ENCODE results near the gene BDNF. TPM values are rescaled to one million over a fixed set of nuclear protein-coding genes. Genes with fewer than 3 reads are reported as not detected.

BDNF gene
- total and polyA plus RNA-seq, 4 donors, result 0.03 to 0.28 (median 0.07) TPM

DNA sequence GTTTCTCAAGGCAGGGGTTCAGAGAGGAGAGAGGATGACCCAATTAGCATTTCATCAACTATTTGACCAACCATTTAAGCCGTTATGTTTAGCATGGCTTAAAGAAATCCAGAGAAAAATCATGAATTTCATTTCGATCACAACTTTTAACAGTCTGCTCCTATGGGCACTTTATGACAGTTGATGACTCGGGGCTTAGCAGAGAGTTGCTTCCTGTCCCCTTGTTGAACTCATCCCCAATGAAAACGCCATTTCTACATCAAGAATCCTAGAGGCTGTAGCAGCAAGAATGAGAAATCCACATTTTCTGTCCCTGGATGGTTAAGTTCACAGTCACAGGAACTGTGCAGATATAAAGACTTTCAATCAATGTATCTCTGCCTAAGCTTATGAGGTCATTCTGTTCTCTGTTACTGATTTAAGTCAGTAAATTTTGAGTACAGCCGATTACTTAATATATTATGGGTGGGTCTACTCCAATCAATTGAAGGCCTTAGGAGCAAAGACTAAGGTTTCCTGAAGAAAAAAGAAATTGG lies 81.1 kb downstream of the BDNF start:
- no peaks in the 10 kb centered on the region for H3K36me3 ChIP-seq (ENCODE audit: control insufficient read depth in 4 of 4, insufficient read depth in 3 of 4, low read depth in 1 of 4, low read length in 3 of 4)
- TF ChIP-seq, protein P1, sequence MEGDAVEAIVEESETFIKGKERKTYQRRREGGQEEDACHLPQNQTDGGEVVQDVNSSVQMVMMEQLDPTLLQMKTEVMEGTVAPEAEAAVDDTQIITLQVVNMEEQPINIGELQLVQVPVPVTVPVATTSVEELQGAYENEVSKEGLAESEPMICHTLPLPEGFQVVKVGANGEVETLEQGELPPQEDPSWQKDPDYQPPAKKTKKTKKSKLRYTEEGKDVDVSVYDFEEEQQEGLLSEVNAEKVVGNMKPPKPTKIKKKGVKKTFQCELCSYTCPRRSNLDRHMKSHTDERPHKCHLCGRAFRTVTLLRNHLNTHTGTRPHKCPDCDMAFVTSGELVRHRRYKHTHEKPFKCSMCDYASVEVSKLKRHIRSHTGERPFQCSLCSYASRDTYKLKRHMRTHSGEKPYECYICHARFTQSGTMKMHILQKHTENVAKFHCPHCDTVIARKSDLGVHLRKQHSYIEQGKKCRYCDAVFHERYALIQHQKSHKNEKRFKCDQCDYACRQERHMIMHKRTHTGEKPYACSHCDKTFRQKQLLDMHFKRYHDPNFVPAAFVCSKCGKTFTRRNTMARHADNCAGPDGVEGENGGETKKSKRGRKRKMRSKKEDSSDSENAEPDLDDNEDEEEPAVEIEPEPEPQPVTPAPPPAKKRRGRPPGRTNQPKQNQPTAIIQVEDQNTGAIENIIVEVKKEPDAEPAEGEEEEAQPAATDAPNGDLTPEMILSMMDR (IDR thresholded peaks at IDR 0.05; ENCODE audit: low read depth, low read length, missing input control), result no peak
- H3K27ac ChIP-seq (ENCODE audit: low read depth in 1 of 2, low read length in 2 of 2), result no peak overlapping the region
- H3K27me3 ChIP-seq (ENCODE audit: control insufficient read depth in 4 of 4, insufficient read depth in 4 of 4, low read length in 3 of 4), result no peaks in the 10 kb centered on the region
- H3K9ac ChIP-seq (ENCODE audit: low read depth in 1 of 2, low read length in 2 of 2), result no peak overlapping the region
- no peak overlapping the region for H3K4me3 ChIP-seq (ENCODE audit: low read depth in 1 of 3, low read length in 3 of 3)
- H3K9me3 ChIP-seq (ENCODE audit: control insufficient read depth in 4 of 4, low read length in 3 of 4), result no peaks in the 10 kb centered on the region
- WGBS, result 81% methylated on average over 5 of the region's 5 CpGs
- DNase-seq (ENCODE audit: low spot score), result no peak
- H3K4me1 ChIP-seq (ENCODE audit: control insufficient read depth in 4 of 4, insufficient read depth in 4 of 4, low read length in 3 of 4), result peaks cover 0 to 24% (median 10%) of the 10 kb centered on the region in 4 donors

DNA sequence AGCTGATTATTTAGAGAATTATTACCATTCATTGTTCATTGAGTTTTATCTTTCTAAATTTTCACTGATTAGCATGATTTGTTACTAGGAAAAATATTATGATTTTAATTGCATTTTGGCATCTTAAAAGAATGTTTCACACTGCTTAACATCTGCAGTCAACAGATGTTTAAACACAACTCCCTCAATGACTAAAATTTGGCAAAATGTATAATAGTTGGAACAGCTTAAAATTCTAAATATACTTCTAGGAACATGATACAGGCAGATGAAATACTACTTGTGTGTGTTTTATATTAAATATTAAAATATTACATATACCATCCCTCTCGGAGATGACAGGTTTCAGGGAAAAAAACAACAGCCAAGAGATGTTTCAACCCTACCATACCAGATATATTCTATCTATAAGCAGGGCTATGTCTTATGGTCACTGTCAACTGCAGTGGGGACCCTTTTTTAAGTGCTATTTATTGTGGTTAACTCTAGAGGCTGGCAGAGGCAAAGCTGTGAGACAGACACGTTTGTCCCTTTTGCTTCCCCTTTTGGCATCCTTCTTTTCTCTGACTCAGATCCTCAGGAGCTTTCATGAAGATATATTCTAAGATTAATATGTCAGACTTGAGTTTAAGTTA lies 81.9 kb downstream of the BDNF start:
- peaks cover 0 to 21% (median 9%) of the 10 kb centered on the region in 4 donors for H3K4me1 ChIP-seq (ENCODE audit: control insufficient read depth in 4 of 4, insufficient read depth in 4 of 4, low read length in 3 of 4)
- H3K4me3 ChIP-seq (ENCODE audit: low read depth in 1 of 3, low read length in 3 of 3), result no peak overlapping the region
- TF ChIP-seq ATF3 (IDR thresholded peaks at IDR 0.05), result no peak
- no peak for TF ChIP-seq FOXA2 (IDR thresholded peaks at IDR 0.05)
- TF ChIP-seq NR2F2 (IDR thresholded peaks at IDR 0.05), result no peak
- no peak for TF ChIP-seq EGR1 (IDR thresholded peaks at IDR 0.05; ENCODE audit: low read depth in 2 of 2)
- TF ChIP-seq SP1 (IDR thresholded peaks at IDR 0.05), result no peak
- TF ChIP-seq, protein P1 (IDR thresholded peaks at IDR 0.05; ENCODE audit: low read depth, low read length, missing input control), result no peak
- no peak for TF ChIP-seq TAF1 (conservative IDR thresholded peaks at IDR 0.05)
- no peaks in the 10 kb centered on the region for H3K27me3 ChIP-seq (ENCODE audit: control insufficient read depth in 4 of 4, insufficient read depth in 4 of 4, low read length in 3 of 4)
- no peak overlapping the region for H3K27ac ChIP-seq (ENCODE audit: low read depth in 1 of 2, low read length in 2 of 2)
- no peak for DNase-seq (ENCODE audit: low spot score)
- no peak overlapping the region for H3K9ac ChIP-seq (ENCODE audit: low read depth in 1 of 2, low read length in 2 of 2)
- 74% methylated on average over 2 of the region's 2 CpGs for WGBS
- no peaks in the 10 kb centered on the region for H3K9me3 ChIP-seq (ENCODE audit: control insufficient read depth in 4 of 4, low read length in 3 of 4)
- H3K36me3 ChIP-seq (ENCODE audit: control insufficient read depth in 4 of 4, insufficient read depth in 3 of 4, low read depth in 1 of 4, low read length in 3 of 4), result no peaks in the 10 kb centered on the region

DNA sequence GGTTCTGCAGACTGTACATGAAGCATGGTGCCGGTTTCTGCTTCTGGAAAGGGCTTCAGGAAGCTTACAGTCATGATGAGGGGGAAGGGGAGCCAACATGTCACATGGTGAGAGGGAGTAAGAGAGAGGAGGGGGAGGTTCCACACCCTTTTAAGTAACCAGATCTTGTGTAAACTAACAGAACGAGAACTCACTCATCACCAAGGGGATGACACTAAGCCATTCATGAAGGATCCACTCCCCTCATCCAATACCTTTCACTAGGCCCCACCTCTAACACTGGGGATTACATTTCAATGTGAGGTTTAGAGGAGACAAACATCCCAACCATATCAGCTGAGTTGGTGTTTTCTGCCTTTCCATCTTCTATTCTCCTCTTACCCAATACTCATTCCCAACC lies 83.5 kb downstream of the BDNF start:
- Histone ChIP-seq H3K27ac (ENCODE audit: low read depth in 1 of 2, low read length in 2 of 2) (no peak overlapping the region), H3K4me1 (ENCODE audit: control insufficient read depth in 4 of 4, insufficient read depth in 4 of 4, low read length in 3 of 4) (peaks cover 0 to 6% (median 3%) of the 10 kb centered on the region in 4 donors), H3K27me3 (ENCODE audit: control insufficient read depth in 4 of 4, insufficient read depth in 4 of 4, low read length in 3 of 4) (no peaks in the 10 kb centered on the region), H3K9ac (ENCODE audit: low read depth in 1 of 2, low read length in 2 of 2) (no peak overlapping the region), H3K4me3 (ENCODE audit: low read depth in 1 of 3, low read length in 3 of 3) (no peak overlapping the region), H3K9me3 (ENCODE audit: control insufficient read depth in 4 of 4, low read length in 3 of 4) (no peaks in the 10 kb centered on the region), H3K36me3 (ENCODE audit: control insufficient read depth in 4 of 4, insufficient read depth in 3 of 4, low read depth in 1 of 4, low read length in 3 of 4) (no peaks in the 10 kb centered on the region)
- no peak for TF ChIP-seq TAF1 (conservative IDR thresholded peaks at IDR 0.05)
- 69% methylated on average over 2 of the region's 2 CpGs for WGBS
- no peak for DNase-seq (ENCODE audit: low spot score)

All from liver (tissue), 9 donors.